Neural cell (in vitro differentiated cells): Measurements from ENCODE around the gene S100PBP. TPM values are rescaled to one million over a fixed set of nuclear protein-coding genes. Genes with fewer than 3 reads are reported as not detected.
A peak's percentile ranks its signal among the peaks of the same experiment; 100 is the strongest.

Source experiments
- H2AFZ ChIP-seq: fragments of 200-600, 300-800 bp; sonication (generic), shearing (Covaris generic); 2 replicates; pipeline ENCODE4 v1.6.0; 2014; ENCODE audit warnings: low read depth, mild to moderate bottlenecking, antibody characterized with exemption, low read length, moderate library complexity
- H3F3A ChIP-seq: fragments of 200-600 bp; shearing (Covaris generic); 2 replicates; pipeline ENCODE4 v1.6.1; 2016; ENCODE audit warnings: mild to moderate bottlenecking, moderate library complexity, mixed read lengths, antibody characterized with exemption, low read length; ENCODE audit not compliant: insufficient read depth, poor library complexity, severe bottlenecking
- H3K27ac ChIP-seq: fragments of 200-600, 300-800 bp; sonication (generic), shearing (Covaris generic); 2 replicates; pipeline ENCODE4 v1.5.1; 2014; ENCODE audit warnings: mild to moderate bottlenecking, low read length, moderate library complexity
- H3K27me3 ChIP-seq: fragments of 300-800, 200-600 bp; sonication (generic), shearing (Covaris generic); 2 replicates; pipeline ENCODE4 v1.6.0; 2014; ENCODE audit warnings: mild to moderate bottlenecking, low read depth, low read length, moderate library complexity; ENCODE audit not compliant: insufficient read depth
- H3K36me3 ChIP-seq: fragments of 300-800, 200-600 bp; sonication (generic), shearing (Covaris generic); 2 replicates; pipeline ENCODE4 v1.5.1; 2014; ENCODE audit warnings: mild to moderate bottlenecking, antibody characterized with exemption, low read length, moderate library complexity; ENCODE audit not compliant: insufficient read depth
- H3K4me2 ChIP-seq: fragments of 300-800, 200-600 bp; sonication (generic), shearing (Covaris generic); 2 replicates; pipeline ENCODE4 v1.6.0; 2014; ENCODE audit warnings: mild to moderate bottlenecking, low read length
- H3K4me3 ChIP-seq: fragments of 300-800, 200-600 bp; sonication (generic), shearing (Covaris generic); 2 replicates; pipeline ENCODE4 v1.5.1; 2014; ENCODE audit warnings: mild to moderate bottlenecking, low read length, moderate library complexity
- H3K79me2 ChIP-seq: fragments of 200-600 bp; shearing (Covaris generic); replicated peaks from 2 replicates; pipeline ENCODE4 v1.6.0; 2014; ENCODE audit warnings: mild to moderate bottlenecking, low read length, moderate library complexity; ENCODE audit not compliant: insufficient read depth
- H3K9ac ChIP-seq: fragments of 300-800, 200-600 bp; sonication (generic), shearing (Covaris generic); 2 replicates; pipeline ENCODE4 v1.6.1; 2016; ENCODE audit warnings: mild to moderate bottlenecking, low read length, mixed read lengths
- H3K9me2 ChIP-seq: fragments of 200-600 bp; shearing (Covaris generic); 2 replicates; pipeline ENCODE4 v1.6.1; 2016; ENCODE audit warnings: mild to moderate bottlenecking, low read length, mixed read lengths; ENCODE audit not compliant: insufficient read depth
- H3K9me3 ChIP-seq: fragments of 200-600, 300-800 bp; sonication (generic), shearing (Covaris generic); 2 replicates; pipeline ENCODE4 v1.6.1; 2016; ENCODE audit warnings: mild to moderate bottlenecking, mixed run types, low read length, moderate library complexity, mixed read lengths
- H4K20me1 ChIP-seq: fragments of 200-600 bp; shearing (Covaris generic); 2 replicates; pipeline ENCODE4 v1.6.1; 2016; ENCODE audit warnings: mild to moderate bottlenecking, mixed run types; ENCODE audit not compliant: insufficient read depth
- CTCF ChIP-seq: fragments of 450-650 bp; IDR thresholded peaks from 2 replicates; pipeline ENCODE4 v1.5.1; 2014; ENCODE audit warnings: antibody characterized with exemption, mild to moderate bottlenecking, moderate library complexity; ENCODE audit not compliant: poor library complexity, severe bottlenecking
- EP300 ChIP-seq: fragments of 450-650 bp; conservative IDR thresholded peaks from 2 replicates; pipeline ENCODE4 v1.6.1; 2014; ENCODE audit warnings: antibody characterized with exemption, mild to moderate bottlenecking, moderate library complexity; ENCODE audit not compliant: poor library complexity, severe bottlenecking
- EZH2 ChIP-seq: fragments of 200-600, 300-800 bp; shearing (Covaris generic), sonication (generic); IDR thresholded peaks from 2 replicates; pipeline ENCODE4 v1.6.1; 2014; ENCODE audit warnings: antibody characterized with exemption, low read length, borderline replicate concordance, mild to moderate bottlenecking; ENCODE audit not compliant: insufficient read depth, poor library complexity, severe bottlenecking
- MXI1 ChIP-seq: fragments of 450-650 bp; conservative IDR thresholded peaks from 2 replicates; pipeline ENCODE4 v1.6.1; 2014; ENCODE audit warnings: antibody characterized with exemption, mild to moderate bottlenecking; ENCODE audit not compliant: poor library complexity, severe bottlenecking
- POLR2AphosphoS5 ChIP-seq: IDR thresholded peaks from 2 replicates; pipeline ENCODE4 v1.6.1; 2012
- RAD21 ChIP-seq: fragments of 450-650 bp; conservative IDR thresholded peaks from 2 replicates; pipeline ENCODE4 v1.6.1; 2014; ENCODE audit warnings: antibody characterized with exemption, mild to moderate bottlenecking, moderate library complexity
- REST ChIP-seq: IDR thresholded peaks from 2 replicates; pipeline ENCODE4 v1.6.1; 2012; ENCODE audit warnings: borderline replicate concordance
- SMC3 ChIP-seq: fragments of 450-650 bp; conservative IDR thresholded peaks from 2 replicates; pipeline ENCODE4 v1.6.1; 2014; ENCODE audit warnings: antibody characterized with exemption, mild to moderate bottlenecking, moderate library complexity; ENCODE audit not compliant: poor library complexity
- TAF1 ChIP-seq: IDR thresholded peaks from 2 replicates; pipeline ENCODE4 v1.6.1; 2012; ENCODE audit warnings: low read depth
- polyA plus RNA-seq: library from polyadenylated mRNA; depleted of rRNA; stranded (reverse); fragments of >200 nt; gene quantifications from 2 replicates; pipeline ENCODE4 v1.2.3, GENCODE V29; 2014

The S100PBP gene
- polyA plus RNA-seq, 1 donor from 2014 or later: 77.0 TPM

GRCh38 chr1:32886828-32887414 is 69.5 kb downstream of the S100PBP start:
- no peak overlapping the region for H3K27ac ChIP-seq

GRCh38 chr1:32887623-32888022 is 70.2 kb downstream of the S100PBP start:
- Histone ChIP-seq H3F3A (no peaks in the 10 kb centered on the region), H3K9me3 (no peaks in the 10 kb centered on the region), H2AFZ (no peak overlapping the region), H4K20me1 (no peaks in the 10 kb centered on the region), H3K9me2 (no peaks in the 10 kb centered on the region), H3K27ac (no peak overlapping the region), H3K36me3 (no peaks in the 10 kb centered on the region), H3K4me3 (no peak overlapping the region), H3K79me2 (no peaks in the 10 kb centered on the region), H3K4me2 (no peak overlapping the region), H3K27me3 (peaks cover 34% of the 10 kb centered on the region), H3K9ac (no peak overlapping the region)
- TF ChIP-seq EP300: no peak
- no peak for TF ChIP-seq EZH2
- no peak for TF ChIP-seq SMC3

More at GRCh38 chr1:32886828-32887414, 69.5 kb downstream of the S100PBP start:
- Histone ChIP-seq H3K36me3 (no peaks in the 10 kb centered on the region), H3K4me3 (peak overlapping the region; percentile 62), H3K9me3 (no peaks in the 10 kb centered on the region), H2AFZ (no peak overlapping the region), H3K79me2 (no peaks in the 10 kb centered on the region), H3K27me3 (peaks cover 30% of the 10 kb centered on the region), H3F3A (no peaks in the 10 kb centered on the region), H3K9ac (peak overlapping the region; percentile 34), H4K20me1 (no peaks in the 10 kb centered on the region), H3K9me2 (no peaks in the 10 kb centered on the region), H3K4me2 (no peak overlapping the region)
- TF ChIP-seq RAD21: no peak
- TF ChIP-seq EP300: no peak
- no peak for TF ChIP-seq POLR2AphosphoS5
- no peak for TF ChIP-seq MXI1
- no peak for TF ChIP-seq SMC3
- TF ChIP-seq REST: no peak
- no peak for TF ChIP-seq TAF1
- TF ChIP-seq EZH2: no peak
- TF ChIP-seq CTCF: no peak
